Muscle of leg (tissue), 11 donors: Measurements from ENCODE around the gene ZNF541. TPM values are rescaled to one million over a fixed set of nuclear protein-coding genes. Genes with fewer than 3 reads are reported as not detected.

Experiments used
- DNase-seq: peaks from one replicate; pipeline ENCODE4 v3.0.0; 2013
- H3K27ac ChIP-seq: one replicate; pipeline ENCODE4 v1.5.1; 2013; ENCODE audit warnings: mild to moderate bottlenecking, low read length, control low read depth
- H3K27me3 ChIP-seq: one replicate; pipeline ENCODE4 v1.6.1; 2013; ENCODE audit warnings: low read length; ENCODE audit not compliant: control insufficient read depth, insufficient read depth
- H3K36me3 ChIP-seq: one replicate; pipeline ENCODE4 v1.6.1; 2013; ENCODE audit warnings: low read length; ENCODE audit not compliant: control insufficient read depth, insufficient read depth
- H3K4me1 ChIP-seq: one replicate; pipeline ENCODE4 v1.6.1; 2013; ENCODE audit warnings: low read length; ENCODE audit not compliant: control insufficient read depth, insufficient read depth
- H3K4me3 ChIP-seq: one replicate; pipeline ENCODE4 v1.5.1; 2013; ENCODE audit warnings: low read length, control low read depth
- H3K9me3 ChIP-seq: replicated peaks from 2 replicates; pipeline ENCODE4 v1.6.1; 2013; ENCODE audit warnings: low read depth, low read length; ENCODE audit not compliant: control insufficient read depth
- WGBS: methylation state at CpG from one replicate; pipeline ENCODE4 v1.1.5; 2013; ENCODE audit warnings: missing lambda C conversion rate; ENCODE audit not compliant: insufficient coverage; 5-methylcytosine and 5-hydroxymethylcytosine counted together
- polyA plus RNA-seq, 8 donors: library from polyadenylated mRNA; unstranded; fragments of 120-200 nt; gene quantifications; one replicate each; pipeline versions ENCODE4 v1.2.1 to v1.2.3, GENCODE V29; 2013; ENCODE audit warnings: inconsistent platforms in 1 of 8, low replicate concordance in 1 of 8; ENCODE audit not compliant: insufficient read length in 8 of 8, insufficient read depth in 1 of 8
- total RNA-seq: library from RNA; stranded (reverse); fragments of 120-200 nt; gene quantifications from one replicate; pipeline ENCODE4 v1.2.4, GENCODE V29; 2013

ZNF541 gene
- total and polyA plus RNA-seq, 9 donors: 0.05 to 0.30 (median 0.13) TPM

GRCh38 chr19:47609906-47610894, 37.3 kb upstream of the ZNF541 start:
- DNase-seq: peak; percentile 59
- Histone ChIP-seq H3K9me3 (no peaks in the 10 kb centered on the region), H3K4me3 (peak overlapping the region; percentile 83), H3K27ac (peak overlapping the region; percentile 62), H3K36me3 (peaks cover 10% of the 10 kb centered on the region), H3K4me1 (peaks cover 31% of the 10 kb centered on the region), H3K27me3 (no peaks in the 10 kb centered on the region)
- 0% methylated on average over 32 of the region's 50 CpGs for WGBS

- H3K36me3 ChIP-seq: peaks cover 6% of the 10 kb centered on the region
- peak; percentile 94 for DNase-seq
- peak within 1 kb of the TSS; percentile 91 for H3K4me3 ChIP-seq
- H3K27ac ChIP-seq: peak within 1 kb of the TSS; percentile 96
- no peaks in the 10 kb centered on the region for H3K9me3 ChIP-seq
- H3K4me1 ChIP-seq: peaks cover 31% of the 10 kb centered on the region
- 0% methylated on average over 37 of the region's 94 CpGs for WGBS
- no peaks in the 10 kb centered on the region for H3K27me3 ChIP-seq
These were observed 36.3 kb upstream of the ZNF541 start, which contains the start of gene BICRA for GRCh38 chr19:47608969-47609905. TSS of gene BICRA (plus strand) at chr19:47609134. CDS start at chr19:47673575, 64,441 bp downstream.

DNA sequence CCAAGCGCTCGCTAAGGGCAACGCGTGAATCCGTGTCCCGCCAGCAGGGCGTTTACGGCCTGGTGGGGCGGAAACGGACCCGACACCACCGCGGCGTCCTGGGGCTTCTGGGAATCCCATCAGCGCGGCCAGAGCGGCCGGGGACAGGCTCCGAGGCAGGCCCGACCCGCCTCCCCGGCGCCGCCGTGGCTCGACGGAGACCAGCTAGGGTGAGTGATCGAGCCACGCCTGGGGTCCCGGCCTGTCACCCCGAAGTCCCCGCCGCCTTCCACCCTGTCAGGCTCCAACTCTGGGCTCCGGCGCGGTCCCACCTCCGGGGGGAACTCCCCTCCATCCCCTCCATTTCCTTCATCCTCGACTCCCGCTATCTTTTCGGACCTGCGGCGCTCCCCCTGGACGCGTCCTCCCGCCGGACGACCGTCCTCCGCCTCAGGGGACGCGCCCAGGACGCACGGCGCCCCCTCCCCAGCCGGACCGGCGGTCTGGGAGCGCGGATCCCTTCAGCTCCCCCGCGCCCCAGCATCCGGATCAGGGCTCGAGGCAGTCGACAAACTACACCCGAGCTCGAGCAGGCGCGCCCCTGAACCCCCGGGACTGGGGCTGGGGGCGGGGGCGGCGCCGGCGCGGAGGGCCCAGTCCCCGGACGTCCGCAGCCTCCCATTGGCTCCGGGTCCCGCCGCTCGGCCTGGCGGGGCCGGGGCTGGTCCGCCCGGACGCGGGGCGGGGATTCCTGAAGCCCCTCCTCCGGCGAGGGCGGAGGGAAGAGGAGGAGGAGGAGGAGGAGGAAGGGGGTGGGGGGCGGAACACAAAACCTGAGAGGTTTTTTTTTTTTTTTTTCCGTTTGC, 35.3 kb upstream of the ZNF541 start:
- H3K36me3 ChIP-seq: peaks cover 6% of the 10 kb centered on the region
- H3K4me1 ChIP-seq: peaks cover 27% of the 10 kb centered on the region
- DNase-seq: peak; percentile 98
- H3K4me3 ChIP-seq: peak overlapping the region; percentile 91
- H3K27me3 ChIP-seq: no peaks in the 10 kb centered on the region
- H3K9me3 ChIP-seq: no peaks in the 10 kb centered on the region
- H3K27ac ChIP-seq: peak overlapping the region; percentile 96
- WGBS: under 1% methylated on average over 72 of the region's 94 CpGs

DNA sequence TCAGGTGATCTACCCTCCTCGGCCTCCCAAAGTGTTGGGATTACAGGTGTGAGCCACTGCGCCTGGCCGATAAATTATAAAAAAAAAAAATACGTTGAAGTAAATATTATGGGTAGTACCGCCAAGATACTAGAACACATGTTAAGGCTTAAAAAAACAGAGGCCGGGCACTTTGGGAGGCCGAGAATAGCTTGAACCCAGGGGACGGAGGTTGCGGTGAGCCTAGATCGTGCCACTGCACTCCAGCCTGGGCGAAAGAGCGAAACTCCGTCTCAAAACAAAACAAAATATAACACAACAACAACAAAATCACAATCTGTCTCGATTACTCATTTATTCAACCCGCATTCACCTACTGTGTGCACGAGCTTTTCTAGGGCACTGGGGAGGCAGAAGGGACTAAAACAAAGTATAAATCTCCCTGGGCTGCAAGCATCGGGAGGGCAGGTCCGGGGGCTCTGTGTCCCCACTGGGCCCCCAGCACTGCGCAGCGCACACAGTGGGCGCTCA, 34.7 kb upstream of the ZNF541 start:
- Histone ChIP-seq H3K9me3 (no peaks in the 10 kb centered on the region), H3K4me1 (peaks cover 20% of the 10 kb centered on the region), H3K36me3 (peaks cover 6% of the 10 kb centered on the region), H3K27me3 (no peaks in the 10 kb centered on the region), H3K4me3 (peak overlapping the region; percentile 91), H3K27ac (peak overlapping the region; percentile 96)
- 31% methylated on average over 17 of the region's 21 CpGs for WGBS
- DNase-seq: no peak

- WGBS: 81% methylated on average over 3 of the region's 13 CpGs
- H3K4me3 ChIP-seq: no peak overlapping the region
- H3K4me1 ChIP-seq: peaks cover 12% of the 10 kb centered on the region
- H3K9me3 ChIP-seq: no peaks in the 10 kb centered on the region
- H3K36me3 ChIP-seq: no peaks in the 10 kb centered on the region
- no peaks in the 10 kb centered on the region for H3K27me3 ChIP-seq
- no peak for DNase-seq
- H3K27ac ChIP-seq: no peak overlapping the region
These were observed 31.0 kb upstream of the ZNF541 start for GRCh38 chr19:47603706-47604565.

- Histone ChIP-seq H3K27me3 (no peaks in the 10 kb centered on the region), H3K4me3 (peak overlapping the region; percentile 66), H3K9me3 (no peaks in the 10 kb centered on the region), H3K36me3 (no peaks in the 10 kb centered on the region), H3K4me1 (peaks cover 11% of the 10 kb centered on the region), H3K27ac (no peak overlapping the region)
- 74% methylated on average over 14 of the region's 17 CpGs for WGBS
- DNase-seq: no peak
These were observed 28.4 kb upstream of the ZNF541 start for GRCh38 chr19:47601180-47601904.

- Histone ChIP-seq H3K27ac (peak overlapping the region; percentile 84), H3K4me3 (peak overlapping the region; percentile 66), H3K4me1 (peaks cover 11% of the 10 kb centered on the region), H3K9me3 (no peaks in the 10 kb centered on the region), H3K27me3 (no peaks in the 10 kb centered on the region), H3K36me3 (no peaks in the 10 kb centered on the region)
- WGBS: 8% methylated on average over 58 of the region's 77 CpGs
- peak; percentile 100 for DNase-seq
These were observed 27.6 kb upstream of the ZNF541 start for GRCh38 chr19:47600246-47601179.
